H1 (cell line): ENCODE results near the gene RIN3. TPM values are rescaled to one million over a fixed set of nuclear protein-coding genes. Genes with fewer than 3 reads are reported as not detected.

Experiments used
- CTCF ChIA-PET: fragments of 300-600 bp; sonication (Branson Sonifier 250); formaldehyde crosslinking; loops from one replicate; lab custom pipeline; 2021; ENCODE audit not compliant: partially characterized antibody; lab: Charles Lee
- POLR2A ChIA-PET: fragments of 300-600 bp; sonication (Branson Sonifier 250); formaldehyde crosslinking; loops from one replicate; lab custom pipeline; 2021; ENCODE audit warnings: inconsistent platforms; ENCODE audit not compliant: partially characterized antibody; lab: Charles Lee
- DNase-seq, 2 experiments: peaks; one replicate each; pipeline versions ENCODE4 v3.0.0 to v3.0.0-alpha.2; 2010 to 2022; ENCODE audit warnings: low spot score in 2 of 2, low read depth in 1 of 2, mixed read lengths in 1 of 2
- FAIRE-seq: peaks from 2 replicates; lab custom pipeline; 2011; peaks lifted over from hg19 to GRCh38; lab: Jason Lieb, UNC
- H2AFZ ChIP-seq: 2 replicates; pipeline ENCODE4 v1.8.1; 2012; ENCODE audit warnings: low read length, inconsistent platforms
- H2AK5ac ChIP-seq: 2 replicates; pipeline ENCODE4 v1.6.1; 2013; ENCODE audit warnings: low read depth, low read length
- H2BK120ac ChIP-seq: replicated peaks from 2 replicates; pipeline ENCODE3; 2013; ENCODE audit warnings: low read depth, low read length, inconsistent platforms
- H2BK12ac ChIP-seq: 2 replicates; pipeline ENCODE4 v1.6.1; 2013; ENCODE audit warnings: low read depth, low read length
- H2BK15ac ChIP-seq: 2 replicates; pipeline ENCODE4 v1.6.1; 2013; ENCODE audit warnings: low read length
- H2BK20ac ChIP-seq: 2 replicates; pipeline ENCODE4 v1.6.1; 2013; ENCODE audit warnings: low read length
- H2BK5ac ChIP-seq: 2 replicates; pipeline ENCODE4 v1.6.1; 2013; ENCODE audit warnings: low read depth, low read length
- H3K14ac ChIP-seq: 2 replicates; pipeline ENCODE4 v1.6.1; 2013; ENCODE audit warnings: inconsistent platforms; ENCODE audit not compliant: insufficient read length
- H3K18ac ChIP-seq: 2 replicates; pipeline ENCODE4 v1.6.1; 2013; ENCODE audit warnings: low read length; ENCODE audit errors: extremely low read depth
- H3K23ac ChIP-seq: 2 replicates; pipeline ENCODE4 v1.6.1; 2013; ENCODE audit warnings: inconsistent platforms; ENCODE audit not compliant: insufficient read length
- H3K23me2 ChIP-seq: 2 replicates; pipeline ENCODE4 v1.6.1; 2013; ENCODE audit warnings: low read depth, low read length
- H3K27ac ChIP-seq: 2 replicates; pipeline ENCODE4 v1.6.1; 2011; ENCODE audit warnings: low read depth, low read length, inconsistent platforms
- H3K27me3 ChIP-seq, 4 experiments: replicated peaks in 1 of 4; 1 replicate in 1 of 4; 2 replicates in 3 of 4; pipeline versions ENCODE4 v1.6.1 to v1.8.1; 2011 to 2013; ENCODE audit warnings: low read length in 3 of 4, mild to moderate bottlenecking in 3 of 4, inconsistent platforms in 2 of 4, mixed read lengths in 2 of 4, moderate library complexity in 1 of 4; ENCODE audit not compliant: control insufficient read depth in 3 of 4, insufficient read depth in 3 of 4; ENCODE audit errors: extremely low read depth in 1 of 4
- H3K36me3 ChIP-seq, 4 experiments: 2 replicates each; pipeline versions ENCODE4 v1.6.1 to v1.8.1; 2011 to 2013; ENCODE audit warnings: mild to moderate bottlenecking in 4 of 4, low read length in 3 of 4, moderate library complexity in 2 of 4, control low read depth in 1 of 4, inconsistent platforms in 1 of 4; ENCODE audit not compliant: insufficient read depth in 4 of 4, control insufficient read depth in 2 of 4
- H3K4ac ChIP-seq: replicated peaks from 2 replicates; pipeline ENCODE3; 2013; ENCODE audit warnings: low read length, low read depth, mixed read lengths, inconsistent platforms; ENCODE audit not compliant: insufficient read length
- H3K4me1 ChIP-seq, 4 experiments: replicated peaks in 1 of 4; 1 replicate in 1 of 4; 2 replicates in 3 of 4; pipeline versions ENCODE4 v1.6.1 to v1.8.1; 2011 to 2013; ENCODE audit warnings: low read length in 3 of 4, inconsistent platforms in 2 of 4, mixed read lengths in 1 of 4; ENCODE audit not compliant: insufficient read depth in 4 of 4, control insufficient read depth in 3 of 4
- H3K4me2 ChIP-seq, 2 experiments: 2 replicates each; pipeline versions ENCODE4 v1.6.1 to v1.8.1; 2011 to 2013; ENCODE audit warnings: low read depth in 2 of 2, low read length in 2 of 2, control low read depth in 1 of 2, inconsistent platforms in 1 of 2, mild to moderate bottlenecking in 1 of 2; ENCODE audit not compliant: insufficient read depth in 1 of 2
- H3K4me3 ChIP-seq, 4 experiments: fragments of 200-600, 300-600 bp in 1 of 4; sonication (generic), shearing (Covaris generic), sonication (Bioruptor Twin) in 1 of 4; 2 replicates each; pipeline versions ENCODE4 v1.5.1 to v1.8.1; 2011 to 2016; ENCODE audit warnings: low read length in 4 of 4, low read depth in 3 of 4, control low read depth in 2 of 4, inconsistent platforms in 2 of 4, mild to moderate bottlenecking in 2 of 4, mixed read lengths in 1 of 4, moderate library complexity in 1 of 4; ENCODE audit not compliant: insufficient read depth in 2 of 4; ENCODE audit errors: extremely low read depth in 1 of 4
- H3K56ac ChIP-seq: replicated peaks from 2 replicates; pipeline ENCODE3; 2013; ENCODE audit warnings: low read depth, mild to moderate bottlenecking, mixed read lengths, low read length, inconsistent platforms; ENCODE audit not compliant: insufficient read length
- H3K79me1 ChIP-seq: 2 replicates; pipeline ENCODE4 v1.6.1; 2013; ENCODE audit warnings: low read depth, low read length, control low read depth
- H3K79me2 ChIP-seq, 2 experiments: 2 replicates each; pipeline versions ENCODE4 v1.6.1 to v1.8.1; 2012 to 2013; ENCODE audit warnings: low read length in 2 of 2, mild to moderate bottlenecking in 2 of 2, inconsistent platforms in 1 of 2; ENCODE audit not compliant: insufficient read depth in 2 of 2, control insufficient read depth in 1 of 2
- H3K9ac ChIP-seq, 4 experiments: replicated peaks in 1 of 4; 1 replicate in 1 of 4; 2 replicates in 3 of 4; pipeline versions ENCODE4 v1.6.1 to v1.8.1; 2011 to 2013; ENCODE audit warnings: low read depth in 3 of 4, low read length in 3 of 4, control low read depth in 2 of 4, mild to moderate bottlenecking in 2 of 4, moderate library complexity in 2 of 4, inconsistent platforms in 1 of 4; ENCODE audit errors: extremely low read depth in 1 of 4
- H3K9me3 ChIP-seq, 2 experiments: 2 replicates each; pipeline versions ENCODE4 v1.6.1 to v1.8.1; 2012 to 2013; ENCODE audit warnings: mild to moderate bottlenecking in 2 of 2, moderate library complexity in 2 of 2, control low read depth in 1 of 2, inconsistent platforms in 1 of 2, low read depth in 1 of 2, low read length in 1 of 2, mixed read lengths in 1 of 2; ENCODE audit not compliant: insufficient read depth in 2 of 2
- H4K20me1 ChIP-seq, 2 experiments: replicated peaks in 1 of 2; 2 replicates each; pipeline versions ENCODE3 to v1.8.1; 2011 to 2013; ENCODE audit warnings: inconsistent platforms in 2 of 2, low read length in 2 of 2, mild to moderate bottlenecking in 1 of 2; ENCODE audit not compliant: insufficient read depth in 2 of 2, control insufficient read depth in 1 of 2
- H4K5ac ChIP-seq: 2 replicates; pipeline ENCODE4 v1.6.1; 2013; ENCODE audit warnings: low read length, low read depth, mixed read lengths, inconsistent platforms; ENCODE audit not compliant: insufficient read length
- H4K8ac ChIP-seq: 2 replicates; pipeline ENCODE4 v1.8.0; 2013; ENCODE audit warnings: mild to moderate bottlenecking, moderate library complexity, low read length, inconsistent platforms; ENCODE audit not compliant: insufficient read depth; ENCODE audit errors: extremely low read depth
- H4K91ac ChIP-seq: replicated peaks from 2 replicates; pipeline ENCODE3; 2013; ENCODE audit warnings: low read length, mixed read lengths, inconsistent platforms; ENCODE audit not compliant: insufficient read length
- CREB1 ChIP-seq: IDR thresholded peaks from 2 replicates; pipeline ENCODE4 v1.6.1; 2012; ENCODE audit warnings: inconsistent platforms
- HDAC6 ChIP-seq: IDR thresholded peaks from one replicate; pipeline ENCODE4 v1.7.1; 2012; ENCODE audit warnings: low read depth, mild to moderate bottlenecking, inconsistent platforms, low read length, moderate library complexity
- JUND ChIP-seq: IDR thresholded peaks from 2 replicates; pipeline ENCODE4 v1.6.1; 2011; ENCODE audit warnings: mild to moderate bottlenecking, improper control_type of control experiment, low read length
- KDM1A ChIP-seq: fragments of 200-600, 300-600 bp; sonication (generic); IDR thresholded peaks from 2 replicates; pipeline ENCODE4 v1.7.1; 2016; ENCODE audit warnings: mild to moderate bottlenecking, low read length, borderline replicate concordance
- POLR2AphosphoS5 ChIP-seq: IDR thresholded peaks from 2 replicates; pipeline ENCODE4 v1.6.1; 2011; ENCODE audit warnings: low read depth, low read length
- RAD21 ChIP-seq, 2 experiments: IDR thresholded peaks in 1 of 2; conservative IDR thresholded peaks in 1 of 2; 2 replicates each; pipeline ENCODE4 v1.6.1; 2011; ENCODE audit warnings: low read depth in 2 of 2, low read length in 2 of 2, improper control_type of control experiment in 1 of 2, inconsistent platforms in 1 of 2, mild to moderate bottlenecking in 1 of 2, moderate library complexity in 1 of 2
- RXRA ChIP-seq: IDR thresholded peaks from 2 replicates; pipeline ENCODE4 v1.6.1; 2011; ENCODE audit warnings: low read depth, mild to moderate bottlenecking, low read length, moderate library complexity; ENCODE audit not compliant: insufficient read depth
- SP4 ChIP-seq: IDR thresholded peaks from 2 replicates; pipeline ENCODE4 v1.6.1; 2012; ENCODE audit warnings: low read length, inconsistent platforms
- SUZ12 ChIP-seq: fragments of 200-600 bp; sonication (generic); IDR thresholded peaks from 2 replicates; pipeline ENCODE4 v1.6.1; 2012; ENCODE audit warnings: mild to moderate bottlenecking, inconsistent platforms, low read length, moderate library complexity, mixed read lengths
- ZNF274 ChIP-seq: IDR thresholded peaks from 2 replicates; pipeline ENCODE4 v1.7.0; 2012; ENCODE audit warnings: low read length, borderline replicate concordance; ENCODE audit errors: extremely low read depth
- WGBS, 2 experiments: shearing (Covaris generic) in 1 of 2; methylation state at CpG; one replicate each; pipeline versions ENCODE4 v1.1.6 to v1.1.7; 2013 to 2015; ENCODE audit warnings: low lambda C conversion rate in 2 of 2, mixed read lengths in 2 of 2, inconsistent platforms in 1 of 2, low coverage in 1 of 2, missing lambda C conversion rate in 1 of 2; ENCODE audit not compliant: insufficient replicate concordance in 2 of 2, insufficient coverage in 1 of 2, insufficient read length in 1 of 2; ENCODE audit errors: extremely low coverage in 1 of 2, missing lambda C conversion rate in 1 of 2; 5-methylcytosine and 5-hydroxymethylcytosine counted together
- polyA plus RNA-seq, 7 experiments: library from polyadenylated mRNA; depleted of rRNA in 3 of 7; stranded (reverse) in 5 of 7; unstranded in 2 of 7; fragments of >200 nt in 5 of 7; fragments of 200-250 nt in 2 of 7; gene quantifications; 1 replicate in 5 of 7; 2 replicates in 1 of 7; 4 replicates in 1 of 7; pipeline versions ENCODE4 v1.2.1 to v1.2.3, GENCODE V29; 2011 to 2013; ENCODE audit warnings: missing spikeins in 2 of 7, mixed read lengths in 2 of 7
- total RNA-seq: library from RNA; stranded (reverse); fragmentation: NEBNext Ultra II Directional; extraction: Animal tissue kit (Norgen Biotek cat#: 25700); gene quantifications from 2 replicates; pipeline ENCODE4 v1.2.1, GENCODE V29; 2021
- TF ChIP-seq, protein P1 (sequence below): IDR thresholded peaks from 2 replicates; pipeline ENCODE4 v1.6.1; 2011; ENCODE audit warnings: low read depth, mild to moderate bottlenecking, low read length; ENCODE audit not compliant: insufficient read depth

RIN3 gene
- total and polyA plus RNA-seq, 2 of the 8 experiments (the other 6 are each of a cell fraction or from before 2014, with no cell fraction given) = 0.59 to 1.5 TPM

DNA sequence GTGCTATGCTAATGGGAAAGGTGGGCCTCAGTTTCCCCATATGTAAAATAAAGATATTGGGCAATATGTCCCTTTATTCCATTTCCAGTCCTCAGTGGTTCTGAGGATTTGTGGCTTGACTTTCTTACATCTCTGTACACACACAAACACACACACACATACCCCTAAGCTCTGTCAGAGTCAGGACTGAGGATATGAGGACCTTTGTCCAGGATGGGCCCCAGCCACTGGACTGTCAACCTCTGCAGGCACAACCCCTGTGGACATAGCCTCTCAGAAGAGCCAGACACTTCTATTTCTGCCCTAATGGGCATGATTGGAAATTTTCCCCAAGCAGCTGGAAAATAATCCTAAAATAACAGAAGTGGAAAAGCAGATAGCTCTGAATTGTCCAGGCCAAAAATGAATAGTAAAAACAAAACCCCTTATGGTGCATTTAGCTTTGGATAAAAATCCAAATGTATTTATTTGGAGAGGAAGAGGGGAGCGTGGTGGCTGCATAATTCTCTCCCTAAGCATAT is 50.2 kb downstream of the RIN3 start:
- H4K5ac ChIP-seq = no peak overlapping the region
- H3K27me3 ChIP-seq = no peaks in the 10 kb centered on the region
- H3K79me1 ChIP-seq = no peaks in the 10 kb centered on the region
- H2AK5ac ChIP-seq = no peak overlapping the region
- no peak overlapping the region for H3K4me3 ChIP-seq
- no peak overlapping the region for H3K14ac ChIP-seq
- H4K20me1 ChIP-seq = no peaks in the 10 kb centered on the region
- no peak overlapping the region for H3K18ac ChIP-seq
- no peak overlapping the region for H3K4me2 ChIP-seq
- no peaks in the 10 kb centered on the region for H3K4me1 ChIP-seq
- H3K79me2 ChIP-seq = no peaks in the 10 kb centered on the region
- H3K36me3 ChIP-seq = no peaks in the 10 kb centered on the region
- H4K8ac ChIP-seq = no peak overlapping the region
- 64% methylated on average over 1 of the region's 1 CpG; no CpG with 5 or more reads in 1 of the 2 experiments for WGBS, 2 experiments
- no peak overlapping the region for H2BK12ac ChIP-seq
- H3K9me3 ChIP-seq = no peaks in the 10 kb centered on the region; a peak in 1 of 4 replicates
- H2BK5ac ChIP-seq = no peak overlapping the region
- no peak overlapping the region for H2BK120ac ChIP-seq
- no peaks in the 10 kb centered on the region for H3K23me2 ChIP-seq
- H4K91ac ChIP-seq = no peak overlapping the region
- H3K23ac ChIP-seq = no peak overlapping the region
- no peak overlapping the region for H2BK15ac ChIP-seq
- H2AFZ ChIP-seq = no peak overlapping the region
- DNase-seq (no peak), FAIRE-seq (no peak)
- POLR2A ChIA-PET = interaction anchor here (0.7 to 1.3 kb wide), 2 partner anchors 10 to 368 kb away, joined by 3 to 5 read pairs; no protein-coding TSS in a partner anchor
- no peak overlapping the region for H3K9ac ChIP-seq
- H3K56ac ChIP-seq = no peak overlapping the region
- CTCF ChIA-PET = no interaction called here
- no peak overlapping the region for H2BK20ac ChIP-seq
- no peak overlapping the region for H3K4ac ChIP-seq
- H3K27ac ChIP-seq = no peak overlapping the region
- TF ChIP-seq CREB1 (no peak), RXRA (no peak), POLR2AphosphoS5 (no peak), KDM1A (no peak), JUND (no peak), SUZ12 (no peak), HDAC6 (no peak), RAD21 (IDR thresholded peaks at IDR 0.05 in 1 of 2, conservative IDR thresholded peaks at IDR 0.05 in 1 of 2; ENCODE audit: low read depth in 2 of 2, low read length in 2 of 2) (no peak), SP4 (no peak), ZNF274 (no peak)
- TF ChIP-seq, protein P1, sequence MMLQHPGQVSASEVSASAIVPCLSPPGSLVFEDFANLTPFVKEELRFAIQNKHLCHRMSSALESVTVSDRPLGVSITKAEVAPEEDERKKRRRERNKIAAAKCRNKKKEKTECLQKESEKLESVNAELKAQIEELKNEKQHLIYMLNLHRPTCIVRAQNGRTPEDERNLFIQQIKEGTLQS = no peak
